ENCODE data around the gene ZNF541. TPM values are rescaled to one million over a fixed set of nuclear protein-coding genes. Genes with fewer than 3 reads are reported as not detected.

The ZNF541 gene
- total and polyA plus RNA-seq, 2 donors (not counting 3 experiments of a cell fraction or from before 2014, with no cell fraction given): 0.03 to 0.13 TPM

DNA sequence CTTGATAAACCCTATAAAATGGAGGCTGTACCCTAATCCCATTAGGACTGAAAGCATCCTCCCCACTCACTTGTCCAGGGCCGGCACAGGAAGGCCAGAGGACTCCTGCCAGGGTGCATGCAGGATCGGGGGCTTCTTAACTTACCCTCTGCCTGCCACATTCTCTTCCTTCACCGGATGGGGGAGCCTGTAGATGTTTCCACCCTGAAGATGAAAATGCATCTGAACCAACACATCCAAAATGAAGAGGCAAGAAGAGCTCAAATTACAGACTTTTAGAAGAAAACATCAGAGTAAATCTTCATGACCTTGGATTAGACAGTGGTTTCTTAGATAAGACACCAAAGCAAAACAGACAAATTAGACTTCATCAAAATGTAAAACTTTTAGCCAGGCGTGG, 32.2 kb downstream of the ZNF541 start:
- H2AFZ ChIP-seq (ENCODE audit: low read depth, low read length): no peak overlapping the region
- ChIA-PET CTCF (interaction anchor here (0.6 to 1.4 kb wide), 10 partner anchors 11 to 166 kb away, joined by 3 to 10 read pairs (median 3); partner anchors contain the start of gene NAPA), POLR2A (no interaction called here)
- no peaks in the 10 kb centered on the region for H4K20me1 ChIP-seq (replicated peaks; ENCODE audit: control insufficient read depth, extremely low read depth, insufficient read depth, low read length)
- no peaks in the 10 kb centered on the region for H3K36me3 ChIP-seq (ENCODE audit: control insufficient read depth in 2 of 2, extremely low read depth in 1 of 2, insufficient read depth in 2 of 2, low read length in 2 of 2)
- peaks cover 9 to 13% of the 10 kb centered on the region in 2 experiments for H3K27me3 ChIP-seq (ENCODE audit: control insufficient read depth in 2 of 2, insufficient read depth in 2 of 2, low read length in 2 of 2)
- no peaks in the 10 kb centered on the region for H3K79me2 ChIP-seq (ENCODE audit: control insufficient read depth, insufficient read depth, low read length)
- H3K4me1 ChIP-seq (ENCODE audit: control insufficient read depth, extremely low read depth, insufficient read depth, low read length): peaks cover 2% of the 10 kb centered on the region
- no peak overlapping the region for H3K9ac ChIP-seq (replicated peaks; ENCODE audit: extremely low read depth, insufficient read depth, low read length)
- no peak overlapping the region for H3K4me2 ChIP-seq (ENCODE audit: insufficient read depth, low read length)
- no TSS peak for BruUV-seq (replicated peaks)
- no peak overlapping the region for H3K4me3 ChIP-seq (replicated peaks in 1 of 3; ENCODE audit: insufficient read depth in 1 of 3, low read depth in 1 of 3, low read length in 3 of 3)
- intact Hi-C loops (cut with micrococcal nuclease): no loop called here
- no peak for FAIRE-seq
- DNase-seq (ENCODE audit: low read depth, low spot score): no peak
- H3K9me3 ChIP-seq (replicated peaks; ENCODE audit: control insufficient read depth, insufficient read depth, low read length): no peaks in the 10 kb centered on the region
- dilution Hi-C loops (cut with MboI; ENCODE audit: extremely low pct_ligation_motif_present, low sequenced_read_pairs): no loop called here
- no peak overlapping the region for H3K27ac ChIP-seq (ENCODE audit: insufficient read depth, low read depth, low read length)
- TF ChIP-seq POLR2AphosphoS5 (IDR thresholded peaks at IDR 0.05; ENCODE audit: insufficient read depth, low read depth, low read length) (no peak), EZH2 (IDR thresholded peaks at IDR 0.05; ENCODE audit: borderline replicate concordance, low read depth, low read length, severe bottlenecking) (no peak), POLR2A (IDR thresholded peaks at IDR 0.05; ENCODE audit: low read depth, low read length) (no peak), JUN (IDR thresholded peaks at IDR 0.05; ENCODE audit: borderline replicate concordance, insufficient read depth, insufficient read length, low read depth) (no peak), MYC (IDR thresholded peaks at IDR 0.05; ENCODE audit: low read depth, low read length) (no peak), FOS (IDR thresholded peaks at IDR 0.05; ENCODE audit: borderline replicate concordance, insufficient read depth, low read length) (no peak), GATA2 (IDR thresholded peaks at IDR 0.05; ENCODE audit: insufficient read depth, insufficient read length, low read depth, low read length) (no peak)
- TF ChIP-seq, protein P1, sequence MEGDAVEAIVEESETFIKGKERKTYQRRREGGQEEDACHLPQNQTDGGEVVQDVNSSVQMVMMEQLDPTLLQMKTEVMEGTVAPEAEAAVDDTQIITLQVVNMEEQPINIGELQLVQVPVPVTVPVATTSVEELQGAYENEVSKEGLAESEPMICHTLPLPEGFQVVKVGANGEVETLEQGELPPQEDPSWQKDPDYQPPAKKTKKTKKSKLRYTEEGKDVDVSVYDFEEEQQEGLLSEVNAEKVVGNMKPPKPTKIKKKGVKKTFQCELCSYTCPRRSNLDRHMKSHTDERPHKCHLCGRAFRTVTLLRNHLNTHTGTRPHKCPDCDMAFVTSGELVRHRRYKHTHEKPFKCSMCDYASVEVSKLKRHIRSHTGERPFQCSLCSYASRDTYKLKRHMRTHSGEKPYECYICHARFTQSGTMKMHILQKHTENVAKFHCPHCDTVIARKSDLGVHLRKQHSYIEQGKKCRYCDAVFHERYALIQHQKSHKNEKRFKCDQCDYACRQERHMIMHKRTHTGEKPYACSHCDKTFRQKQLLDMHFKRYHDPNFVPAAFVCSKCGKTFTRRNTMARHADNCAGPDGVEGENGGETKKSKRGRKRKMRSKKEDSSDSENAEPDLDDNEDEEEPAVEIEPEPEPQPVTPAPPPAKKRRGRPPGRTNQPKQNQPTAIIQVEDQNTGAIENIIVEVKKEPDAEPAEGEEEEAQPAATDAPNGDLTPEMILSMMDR (IDR thresholded peaks at IDR 0.05; ENCODE audit: extremely low read depth in 1 of 2, insufficient read depth in 1 of 2, low read depth in 1 of 2, low read length in 2 of 2): no peak
- TF ChIP-seq, protein P2, sequence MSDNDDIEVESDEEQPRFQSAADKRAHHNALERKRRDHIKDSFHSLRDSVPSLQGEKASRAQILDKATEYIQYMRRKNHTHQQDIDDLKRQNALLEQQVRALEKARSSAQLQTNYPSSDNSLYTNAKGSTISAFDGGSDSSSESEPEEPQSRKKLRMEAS (IDR thresholded peaks at IDR 0.05; ENCODE audit: insufficient read depth, insufficient read length): no peak
- H3K9me1 ChIP-seq (replicated peaks; ENCODE audit: control insufficient read depth, extremely low read depth, insufficient read depth, low read length): no peaks in the 10 kb centered on the region
